Measurements from ENCODE around the gene CAMTA1.
"Not testable (repeated sequence)": the region's sequence is repeated elsewhere in the genome, so short reads cannot be mapped to it uniquely, and the experiment has no call there.

CAMTA1 gene

GRCh38 chr1:7407980-7408770 lies 622.9 kb downstream of the CAMTA1 start:
- DNase-seq (ENCODE audit: insufficient read length, low spot score) (no peak), FAIRE-seq (no peak)
- TF ChIP-seq, protein P1, sequence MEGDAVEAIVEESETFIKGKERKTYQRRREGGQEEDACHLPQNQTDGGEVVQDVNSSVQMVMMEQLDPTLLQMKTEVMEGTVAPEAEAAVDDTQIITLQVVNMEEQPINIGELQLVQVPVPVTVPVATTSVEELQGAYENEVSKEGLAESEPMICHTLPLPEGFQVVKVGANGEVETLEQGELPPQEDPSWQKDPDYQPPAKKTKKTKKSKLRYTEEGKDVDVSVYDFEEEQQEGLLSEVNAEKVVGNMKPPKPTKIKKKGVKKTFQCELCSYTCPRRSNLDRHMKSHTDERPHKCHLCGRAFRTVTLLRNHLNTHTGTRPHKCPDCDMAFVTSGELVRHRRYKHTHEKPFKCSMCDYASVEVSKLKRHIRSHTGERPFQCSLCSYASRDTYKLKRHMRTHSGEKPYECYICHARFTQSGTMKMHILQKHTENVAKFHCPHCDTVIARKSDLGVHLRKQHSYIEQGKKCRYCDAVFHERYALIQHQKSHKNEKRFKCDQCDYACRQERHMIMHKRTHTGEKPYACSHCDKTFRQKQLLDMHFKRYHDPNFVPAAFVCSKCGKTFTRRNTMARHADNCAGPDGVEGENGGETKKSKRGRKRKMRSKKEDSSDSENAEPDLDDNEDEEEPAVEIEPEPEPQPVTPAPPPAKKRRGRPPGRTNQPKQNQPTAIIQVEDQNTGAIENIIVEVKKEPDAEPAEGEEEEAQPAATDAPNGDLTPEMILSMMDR (IDR thresholded peaks at IDR 0.05; ENCODE audit: insufficient read depth, missing control alignments), result no peak

DNA sequence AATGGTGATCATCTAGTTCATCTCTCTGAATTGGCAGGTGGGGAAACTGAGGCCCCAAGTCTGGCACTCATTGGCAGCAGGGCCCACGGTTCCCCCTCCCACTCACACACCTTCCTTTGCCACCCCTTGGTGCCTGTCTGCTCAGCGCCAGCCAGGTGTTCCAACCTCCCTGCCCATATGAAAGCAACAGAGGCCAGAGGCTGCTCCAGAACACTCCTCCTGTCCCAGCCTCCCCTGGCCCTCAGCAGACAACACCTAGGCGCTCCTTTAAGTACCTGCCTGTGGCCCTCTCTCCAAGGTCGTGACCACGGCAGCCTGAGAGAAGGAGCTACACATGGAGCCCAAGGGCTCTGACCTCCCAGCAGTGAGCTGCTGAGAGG lies 623.5 kb downstream of the CAMTA1 start:
- FAIRE-seq (no peak), DNase-seq (ENCODE audit: insufficient read length, low spot score) (no peak)
- TF ChIP-seq, protein P1 (IDR thresholded peaks at IDR 0.05; ENCODE audit: insufficient read depth, missing control alignments), result no peak

GRCh38 chr1:7409278-7409677 lies 624.0 kb downstream of the CAMTA1 start:
- TF ChIP-seq, protein P1 (IDR thresholded peaks at IDR 0.05; ENCODE audit: insufficient read depth, missing control alignments), result no peak
- FAIRE-seq (no peak), DNase-seq (ENCODE audit: insufficient read length, low spot score) (no peak)

DNA sequence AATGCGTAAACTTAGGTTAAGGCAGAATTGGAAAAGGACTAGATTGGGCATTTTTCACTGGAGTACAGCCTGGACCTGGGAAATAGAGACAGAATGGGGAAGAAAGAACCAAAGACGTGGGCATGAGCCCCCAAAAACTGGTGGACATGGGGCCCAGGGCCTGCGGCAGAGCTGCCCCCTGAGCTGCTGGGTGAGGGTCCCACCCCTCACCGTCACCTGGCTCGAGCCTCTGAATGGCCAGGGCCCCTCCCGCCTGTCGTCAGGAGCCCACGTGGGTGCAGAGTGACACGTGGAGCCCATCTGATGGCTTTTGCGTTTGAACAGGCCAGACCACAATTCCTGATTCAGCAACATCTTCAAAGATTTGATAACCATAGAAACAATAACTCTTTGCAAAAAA lies 624.9 kb downstream of the CAMTA1 start:
- no peak for FAIRE-seq
- no peak for DNase-seq (ENCODE audit: insufficient read length, low spot score)
- TF ChIP-seq, protein P1 (IDR thresholded peaks at IDR 0.05; ENCODE audit: insufficient read depth, missing control alignments), result no peak

DNA sequence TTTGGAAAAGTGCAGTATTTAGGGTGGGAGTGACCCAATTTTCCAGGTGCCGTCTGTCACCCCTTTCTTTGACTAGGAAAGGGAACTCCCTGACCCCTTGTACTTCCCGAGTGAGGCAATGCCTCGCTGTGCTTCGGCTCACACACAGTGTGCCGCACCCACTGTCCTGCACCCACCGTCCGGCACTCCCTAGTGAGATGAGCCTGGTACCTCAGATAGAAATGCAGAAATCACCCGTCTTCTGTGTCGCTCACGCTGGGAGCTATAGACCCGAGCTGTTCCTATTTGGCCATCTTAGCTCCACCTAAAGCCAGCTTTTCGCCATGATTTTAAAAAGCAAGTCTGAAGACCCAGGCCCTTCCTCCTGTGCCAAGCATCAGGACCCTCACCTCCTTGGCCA lies 632.4 kb downstream of the CAMTA1 start:
- FAIRE-seq; DNase-seq (ENCODE audit: insufficient read length, low spot score): not testable (repeated sequence)

DNA sequence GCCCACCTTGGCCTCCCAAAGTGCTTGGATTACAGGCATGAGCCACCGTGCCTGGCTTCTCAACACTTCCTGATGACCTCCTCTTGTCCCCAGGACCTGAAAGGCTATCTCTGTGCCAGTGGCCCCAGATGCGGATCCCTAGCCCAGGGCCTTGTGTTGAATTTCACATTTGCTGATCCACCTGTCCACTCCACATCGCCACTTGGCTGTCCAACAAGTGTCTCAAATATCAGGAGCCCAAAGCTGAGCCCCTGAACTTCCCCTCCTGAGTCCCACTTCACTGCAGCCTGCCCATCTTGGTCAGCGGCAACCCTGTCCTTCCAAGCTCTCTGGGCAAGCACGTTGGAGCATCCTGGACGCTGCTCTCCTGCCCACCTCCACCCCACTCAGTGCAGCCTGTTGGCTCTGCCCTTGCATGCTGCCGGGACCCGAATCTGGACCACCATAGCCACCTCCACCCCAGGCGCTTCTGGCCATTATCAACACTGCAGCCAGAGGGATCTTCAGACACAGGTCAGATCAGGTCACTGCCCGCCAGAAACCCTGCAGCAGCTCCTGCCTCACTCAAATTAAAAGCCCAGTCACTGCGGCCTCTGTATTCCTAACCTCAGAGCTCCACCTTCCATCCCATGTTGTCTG lies 633.3 kb downstream of the CAMTA1 start:
- no peak for FAIRE-seq
- TF ChIP-seq, protein P1 (IDR thresholded peaks at IDR 0.05; ENCODE audit: insufficient read depth, missing control alignments), result no peak
- DNase-seq (ENCODE audit: insufficient read length, low spot score), result no peak

GRCh38 chr1:7420098-7420445 lies 634.8 kb downstream of the CAMTA1 start:
- no peak for DNase-seq (ENCODE audit: insufficient read length, low spot score)

More at GRCh38 chr1:7420098-7420445, 634.8 kb downstream of the CAMTA1 start:
- FAIRE-seq, result no peak
- TF ChIP-seq, protein P1 (IDR thresholded peaks at IDR 0.05; ENCODE audit: insufficient read depth, missing control alignments), result no peak
